Pancreas (tissue), 10 donors: Measurements from ENCODE around the gene PTPRR. TPM values are rescaled to one million over a fixed set of nuclear protein-coding genes. Genes with fewer than 3 reads are reported as not detected.

Experiments used
- ATAC-seq, 4 donors: fragments of 200-7000 bp; cut with Tn5 transposase; one replicate each; pipeline versions ENCODE4 v1.8.0 to v1.9.1; 2020; ENCODE audit warnings: mild to moderate bottlenecking in 4 of 4, moderate library complexity in 4 of 4
- DNase-seq, 6 donors: peaks; one replicate each; pipeline ENCODE4 v3.0.0-alpha.2; 2020
- FAIRE-seq: peaks from 2 replicates; lab custom pipeline; 2012; peaks lifted over from hg19 to GRCh38; lab: Jason Lieb, UNC
- H3K27ac ChIP-seq, 4 donors: fragments of 200-600 bp; sonication (generic); 1 replicate in 3 of 4; 2 replicates in 1 of 4; pipeline versions ENCODE4 v1.5.0 to v1.8.0; 2020
- H3K27me3 ChIP-seq, 4 donors: fragments of 200-600 bp; one replicate each; pipeline ENCODE4 v1.8.0; 2021
- H3K36me3 ChIP-seq, 3 donors: fragments of 200-600 bp; sonication (generic) in 1 of 3; one replicate each; pipeline versions ENCODE4 v1.5.0 to v1.8.0; 2020 to 2021
- H3K4me1 ChIP-seq, 3 donors: fragments of 200-600 bp; one replicate each; pipeline ENCODE4 v1.8.0; 2021
- H3K4me3 ChIP-seq, 4 donors: fragments of 200-600 bp; sonication (generic) in 2 of 4; one replicate each; pipeline versions ENCODE4 v1.5.0 to v1.8.0; 2020 to 2021
- H3K9me3 ChIP-seq, 4 donors: fragments of 200-600 bp; one replicate each; pipeline ENCODE4 v1.8.0; 2021
- CTCF ChIP-seq, 4 donors: fragments of 200-600 bp; sonication (generic) in 3 of 4; IDR thresholded peaks; one replicate each; pipeline versions ENCODE4 v1.5.0 to v1.8.0; 2021; ENCODE audit warnings: antibody characterized with exemption in 4 of 4
- WGBS, 2 donors: extraction: QIAGEN DNeasy Blood & Tissue Kit; methylation state at CpG; one replicate each; pipeline ENCODE4 v1.1.7; 2013; 5-methylcytosine and 5-hydroxymethylcytosine counted together
- intact Hi-C, 3 donors: fragments of 100-400 bp; cut with DNase I; formaldehyde crosslinking; loops; one replicate each; pipeline versions ENCODE4 v1.11.1 to v1.14.2; 2022
- polyA plus RNA-seq, 2 donors: library from polyadenylated mRNA; stranded (reverse); fragments of 200-250 nt; gene quantifications; one replicate each; pipeline ENCODE4 v1.2.3, GENCODE V29; 2013
- total RNA-seq, 6 donors: library from RNA; stranded (reverse); fragmentation: NEBNext Ultra II Directional in 4 of 6; extraction: Animal tissue kit (Norgen Biotek cat#: 25700) in 4 of 6; gene quantifications; one replicate each; pipeline versions ENCODE4 v1.2.1 to v1.2.4, GENCODE V29; 2021 to 2023
- donor health status: healthy with polysubstance abuse.
- donor health status: DM: no; HTN: no; CAD: no; lungs with moderate emphysema.
- donor health status: DM: no; HTN: no; CAD: no.
- donor health status: control.
- donor health status: control.
- donor health status: Bipolar disorder and iron deficiency.
- donor health status: DM: yes; HTN: yes; CAD: no.
- donor health status: DM: no; HTN: no; CAD: no.
- donor health status: DM: no; HTN: no; CAD: no.
- donor health status: DM: yes; HTN: yes; CAD: no.

PTPRR gene
- total and polyA plus RNA-seq, 8 donors = 0.14 to 0.72 (median 0.23) TPM; not detected in 3

- Histone ChIP-seq H3K4me3 (no peak overlapping the region), H3K27ac (no peak overlapping the region), H3K9me3 (no peaks in the 10 kb centered on the region), H3K36me3 (no peaks in the 10 kb centered on the region), H3K27me3 (peaks cover 0 to 8% (median 0%) of the 10 kb centered on the region in 4 donors), H3K4me1 (no peaks in the 10 kb centered on the region)
- intact Hi-C loops = no loop called here
- no peak for TF ChIP-seq CTCF (IDR thresholded peaks at IDR 0.05)
- FAIRE-seq (no peak), ATAC-seq (no peak), DNase-seq (no peak)
- WGBS, 2 donors = 48 to 67% methylated on average over 2 of the region's 2 CpGs
Measured at GRCh38 chr12:70919176-70919575, 1.4 kb downstream of the PTPRR start.

- Histone ChIP-seq H3K36me3 (no peaks in the 10 kb centered on the region), H3K9me3 (no peaks in the 10 kb centered on the region), H3K27ac (no peak overlapping the region), H3K4me1 (no peaks in the 10 kb centered on the region), H3K4me3 (no peak overlapping the region), H3K27me3 (peaks cover 0 to 8% (median 0%) of the 10 kb centered on the region in 4 donors)
- DNase-seq (no peak), ATAC-seq (no peak), FAIRE-seq (no peak)
- intact Hi-C loops = no loop called here
- TF ChIP-seq CTCF (IDR thresholded peaks at IDR 0.05) = no peak
- WGBS, 2 donors = 67 to 74% methylated on average over 1 of the region's 1 CpG
Measured at GRCh38 chr12:70918321-70918720, 2.2 kb downstream of the PTPRR start.

GRCh38 chr12:70910666-70911065 is 9.9 kb downstream of the PTPRR start:
- no peaks in the 10 kb centered on the region for H3K4me1 ChIP-seq
- no peak for FAIRE-seq
- WGBS, 2 donors = 59 to 61% methylated on average over 1 of the region's 1 CpG
- no peaks in the 10 kb centered on the region for H3K27me3 ChIP-seq
- no peaks in the 10 kb centered on the region for H3K36me3 ChIP-seq
- no peak for ATAC-seq
- H3K27ac ChIP-seq = no peak overlapping the region
- no peaks in the 10 kb centered on the region for H3K9me3 ChIP-seq
- no peak for DNase-seq
- no peak overlapping the region for H3K4me3 ChIP-seq
- intact Hi-C loops = no loop called here
- no peak for TF ChIP-seq CTCF (IDR thresholded peaks at IDR 0.05)

- whole genome bisulfite sequencing, 2 donors = 69 to 75% methylated on average over 1 of the region's 1 CpG
- ATAC-seq (no peak), DNase-seq (no peak), FAIRE-seq (no peak)
- no peaks in the 10 kb centered on the region for H3K27me3 ChIP-seq
- intact Hi-C loops = no loop called here
- H3K4me3 ChIP-seq = no peak overlapping the region
- H3K36me3 ChIP-seq = no peaks in the 10 kb centered on the region
- H3K9me3 ChIP-seq = no peaks in the 10 kb centered on the region
- no peaks in the 10 kb centered on the region for H3K4me1 ChIP-seq
- no peak for TF ChIP-seq CTCF (IDR thresholded peaks at IDR 0.05)
- no peak overlapping the region for H3K27ac ChIP-seq
Measured at GRCh38 chr12:70908978-70909377, 11.6 kb downstream of the PTPRR start.

DNA sequence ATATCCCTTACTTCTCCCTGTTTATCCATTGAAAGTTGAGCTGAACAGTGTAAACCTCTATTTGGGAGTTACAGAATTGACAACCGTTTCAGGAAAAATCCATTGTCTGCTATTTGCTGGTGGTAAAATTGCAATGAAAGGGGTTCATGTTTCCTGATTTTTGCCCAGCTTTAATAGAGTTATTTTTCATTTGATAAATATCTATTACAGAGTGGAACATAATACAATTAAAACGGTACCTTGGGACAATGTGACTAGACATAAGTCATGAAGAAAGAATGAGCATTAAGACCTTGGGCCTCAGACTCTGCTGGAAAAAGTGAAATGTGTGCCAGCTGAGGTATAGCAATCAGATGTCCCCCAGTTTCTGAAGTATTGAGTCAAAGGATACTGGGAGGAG is 13.1 kb downstream of the PTPRR start:
- FAIRE-seq (no peak), DNase-seq (no peak), ATAC-seq (no peak)
- no peaks in the 10 kb centered on the region for H3K4me1 ChIP-seq
- intact Hi-C loops = no loop called here
- H3K4me3 ChIP-seq = no peak overlapping the region
- 53 to 69% methylated on average over 2 of the region's 2 CpGs for WGBS, 2 donors
- TF ChIP-seq CTCF (IDR thresholded peaks at IDR 0.05) = no peak
- H3K27me3 ChIP-seq = no peaks in the 10 kb centered on the region
- H3K36me3 ChIP-seq = no peaks in the 10 kb centered on the region
- no peaks in the 10 kb centered on the region for H3K9me3 ChIP-seq
- no peak overlapping the region for H3K27ac ChIP-seq
